A549 (cell line): ENCODE measurements around the gene SLC27A2. TPM values are rescaled to one million over a fixed set of nuclear protein-coding genes. Genes with fewer than 3 reads are reported as not detected.

Experiments used
- ATAC-seq, 2 experiments: fragments of 200-7000 bp in 1 of 2; fragments of >200 bp in 1 of 2; cut with Nextera tagmentation in 1 of 2; cut with Tn5 transposase in 1 of 2; 3 replicates each; pipeline versions ENCODE4 v1.8.0 to v1.9.1; 2018 to 2020; ENCODE audit warnings: mild to moderate bottlenecking in 1 of 2, moderate library complexity in 1 of 2
- CTCF ChIA-PET: fragments of 300-600 bp; sonication (Branson Sonifier 250); formaldehyde crosslinking; extraction: SDS; loops from one replicate; lab custom pipeline; 2021; ENCODE audit warnings: antibody characterized with exemption, inconsistent platforms; lab: Yijun Ruan, JAX
- POLR2A ChIA-PET: fragments of 350-600 bp; formaldehyde crosslinking; extraction: SDS; loops from one replicate; lab custom pipeline; 2021; ENCODE audit warnings: antibody characterized with exemption, inconsistent platforms; lab: Yijun Ruan, JAX
- DNase-seq, 2 experiments: peaks; one replicate each; pipeline versions ENCODE4 v3.0.0 to v3.0.0-alpha.2; 2011 to 2016; ENCODE audit warnings: low read depth in 1 of 2, low spot score in 1 of 2
- FAIRE-seq: peaks from 2 replicates; lab custom pipeline; 2011; peaks lifted over from hg19 to GRCh38; lab: Jason Lieb, UNC
- H3K27ac ChIP-seq, 2 experiments: fragments of >200 bp; sonication (Bioruptor Twin); formaldehyde crosslinking; 3 replicates each; pipeline ENCODE4 v1.5.1; 2016 to 2017
- H3K4me1 ChIP-seq: fragments of >200 bp; sonication (Bioruptor Twin); formaldehyde crosslinking; 3 replicates; pipeline ENCODE4 v1.6.1; 2016
- H3K4me2 ChIP-seq: fragments of >200 bp; sonication (Bioruptor Twin); formaldehyde crosslinking; 3 replicates; pipeline ENCODE4 v1.6.1; 2016
- H3K4me3 ChIP-seq: fragments of >200 bp; sonication (Bioruptor Twin); formaldehyde crosslinking; 3 replicates; pipeline ENCODE4 v1.5.1; 2016
- H3K9me3 ChIP-seq: fragments of >200 bp; sonication (Bioruptor Twin); formaldehyde crosslinking; 3 replicates; pipeline ENCODE4 v1.6.1; 2016
- ATOH8 ChIP-seq: fragments of 250-450 bp; sonication (Bioruptor Pico); IDR thresholded peaks from 2 replicates; pipeline ENCODE4 v1.5.0; 2020; ENCODE audit warnings: low read depth, mild to moderate bottlenecking, moderate library complexity
- BHLHE40 ChIP-seq: IDR thresholded peaks from 2 replicates; pipeline ENCODE4 v1.6.1; 2012; ENCODE audit warnings: low read depth, low read length, inconsistent platforms
- CBX8 ChIP-seq: fragments of 200-600 bp; sonication (generic); IDR thresholded peaks from 2 replicates; pipeline ENCODE4 v1.6.1; 2016
- CHD4 ChIP-seq: fragments of 200-600 bp; sonication (generic); IDR thresholded peaks from 2 replicates; pipeline ENCODE4 v1.6.1; 2016; ENCODE audit warnings: antibody characterized with exemption, mild to moderate bottlenecking, borderline replicate concordance
- E2F6 ChIP-seq: IDR thresholded peaks from 2 replicates; pipeline ENCODE4 v1.6.1; 2012; ENCODE audit warnings: low read depth, borderline replicate concordance
- EHMT2 ChIP-seq: fragments of 200-600 bp; sonication (generic); IDR thresholded peaks from 2 replicates; pipeline ENCODE4 v1.6.1; 2016; ENCODE audit warnings: antibody characterized with exemption, low read depth, mild to moderate bottlenecking, moderate library complexity
- EP300 ChIP-seq, 2 experiments: fragments of >200 bp; sonication (Bioruptor Twin); formaldehyde crosslinking; IDR thresholded peaks; 2 replicates in 1 of 2; 3 replicates in 1 of 2; pipeline ENCODE4 v1.6.1; 2016 to 2017
- ESRRA ChIP-seq: fragments of 150-350 bp; IDR thresholded peaks from 2 replicates; pipeline ENCODE4 v1.6.1; 2014; ENCODE audit warnings: mild to moderate bottlenecking, low read length, borderline replicate concordance
- FOSB ChIP-seq: fragments of 250-450 bp; sonication (Bioruptor Pico); IDR thresholded peaks from 2 replicates; pipeline ENCODE4 v1.5.0; 2020; ENCODE audit warnings: mild to moderate bottlenecking, moderate library complexity
- FOXS1 ChIP-seq: fragments of 250-450 bp; sonication (Bioruptor Pico); IDR thresholded peaks from 2 replicates; pipeline ENCODE4 v1.5.0; 2020; ENCODE audit warnings: mild to moderate bottlenecking, moderate library complexity
- GATA3 ChIP-seq: IDR thresholded peaks from 2 replicates; pipeline ENCODE4 v1.6.1; 2012; ENCODE audit warnings: borderline replicate concordance
- HES2 ChIP-seq: fragments of >200 bp; sonication (Bioruptor Twin); formaldehyde crosslinking; IDR thresholded peaks from 2 replicates; pipeline ENCODE4 v1.6.1; 2016
- HOXA7 ChIP-seq: fragments of 250-450 bp; sonication (Bioruptor Pico); IDR thresholded peaks from 2 replicates; pipeline ENCODE4 v1.5.0; 2020; ENCODE audit warnings: mild to moderate bottlenecking, moderate library complexity
- HOXB13 ChIP-seq: fragments of 250-450 bp; sonication (Bioruptor Pico); IDR thresholded peaks from 2 replicates; pipeline ENCODE4 v1.5.0; 2020; ENCODE audit warnings: low read depth, mild to moderate bottlenecking, moderate library complexity
- JUNB ChIP-seq: fragments of >200 bp; sonication (Bioruptor Twin); formaldehyde crosslinking; IDR thresholded peaks from 2 replicates; pipeline ENCODE4 v1.6.1; 2016
- KDM1A ChIP-seq: fragments of 200-600 bp; sonication (generic); IDR thresholded peaks from 2 replicates; pipeline ENCODE4 v1.6.1; 2016; ENCODE audit warnings: low read depth, mild to moderate bottlenecking
- KDM5A ChIP-seq: fragments of 200-600 bp; sonication (generic); IDR thresholded peaks from 2 replicates; pipeline ENCODE4 v1.6.1; 2016; ENCODE audit warnings: antibody characterized with exemption, mild to moderate bottlenecking
- MYC ChIP-seq: IDR thresholded peaks from 2 replicates; pipeline ENCODE4 v1.6.1; 2012; ENCODE audit warnings: mild to moderate bottlenecking, inconsistent platforms, low read length, improper control_type of control experiment, borderline replicate concordance
- NFE2L2 ChIP-seq: fragments of 150-350 bp; conservative IDR thresholded peaks from 2 replicates; pipeline ENCODE4 v1.6.1; 2014; ENCODE audit warnings: low read length
- NPAS2 ChIP-seq: fragments of 250-450 bp; sonication (Bioruptor Pico); IDR thresholded peaks from 2 replicates; pipeline ENCODE4 v1.8.0; 2022; ENCODE audit warnings: mild to moderate bottlenecking, moderate library complexity, borderline replicate concordance
- NR3C1 ChIP-seq: fragments of >200 bp; sonication (Bioruptor Twin); formaldehyde crosslinking; IDR thresholded peaks from 3 replicates; pipeline ENCODE4 v1.6.1; 2017
- RARB ChIP-seq: fragments of 250-450 bp; sonication (Bioruptor Pico); IDR thresholded peaks from 2 replicates; pipeline ENCODE4 v1.8.0; 2021; ENCODE audit warnings: mild to moderate bottlenecking, moderate library complexity
- RCOR1 ChIP-seq: fragments of 150-350 bp; IDR thresholded peaks from 2 replicates; pipeline ENCODE4 v1.6.1; 2014; ENCODE audit warnings: antibody characterized with exemption, low read length, low read depth
- RFX5 ChIP-seq: fragments of 450-650 bp; IDR thresholded peaks from 2 replicates; pipeline ENCODE4 v1.7.1; 2014; ENCODE audit warnings: antibody characterized with exemption, mild to moderate bottlenecking, moderate library complexity
- RNF2 ChIP-seq: fragments of 200-600 bp; sonication (generic); IDR thresholded peaks from 2 replicates; pipeline ENCODE4 v1.6.1; 2016; ENCODE audit warnings: low read depth, mild to moderate bottlenecking, antibody characterized with exemption, moderate library complexity, borderline replicate concordance
- SMC3 ChIP-seq: fragments of >200 bp; sonication (Bioruptor Twin); formaldehyde crosslinking; IDR thresholded peaks from 3 replicates; pipeline ENCODE4 v1.6.1; 2018; ENCODE audit warnings: inconsistent platforms
- TFCP2L1 ChIP-seq: fragments of 250-450 bp; sonication (Bioruptor Pico); IDR thresholded peaks from 2 replicates; pipeline ENCODE4 v1.5.0; 2021; ENCODE audit warnings: mild to moderate bottlenecking
- TP53 ChIP-seq: fragments of 250-450 bp; sonication (Bioruptor Pico); IDR thresholded peaks from 2 replicates; pipeline ENCODE4 v1.5.0; 2021; ENCODE audit warnings: mild to moderate bottlenecking, moderate library complexity
- ZC3H11A ChIP-seq: fragments of 450-650 bp; IDR thresholded peaks from 2 replicates; pipeline ENCODE4 v1.6.1; 2014; ENCODE audit warnings: antibody characterized with exemption, mild to moderate bottlenecking
- ZNF302 ChIP-seq: fragments of 250-450 bp; sonication (Bioruptor Pico); IDR thresholded peaks from 2 replicates; pipeline ENCODE4 v1.9.0; 2021; ENCODE audit warnings: inconsistent platforms, mild to moderate bottlenecking, moderate library complexity
- ZSCAN20 ChIP-seq: fragments of 250-450 bp; sonication (Bioruptor Pico); IDR thresholded peaks from 2 replicates; pipeline ENCODE4 v1.8.0; 2022; ENCODE audit warnings: mild to moderate bottlenecking, moderate library complexity
- WGBS: methylation state at CpG from one replicate; pipeline ENCODE4 v1.1.6; 2017; ENCODE audit errors: missing lambda C conversion rate; 5-methylcytosine and 5-hydroxymethylcytosine counted together
- polyA plus RNA-seq, 4 experiments: library from polyadenylated mRNA; depleted of rRNA in 3 of 4; stranded (reverse); fragments of >200 nt; fragmentation: RNase III in 1 of 4; extraction: RNeasy Plus Mini Kit Qiagen cat#74134 plus additional on column Dnase treatment in 1 of 4; gene quantifications; 2 replicates in 3 of 4; 3 replicates in 1 of 4; pipeline ENCODE4 v1.2.3, GENCODE V29; 2011 to 2017
- TF ChIP-seq, protein P1 (sequence below): IDR thresholded peaks from 2 replicates; pipeline ENCODE4 v1.6.1; 2012

The SLC27A2 gene
- polyA plus RNA-seq, 2 of the 4 experiments (the other 2 are of a cell fraction), result 36.0 to 44.1 TPM

- FAIRE-seq, result no peak
- no peak for DNase-seq
- TF ChIP-seq NPAS2 (CRISPR knock-in tag) (no peak), RCOR1 (no peak), HOXB13 (CRISPR knock-in tag) (no peak), ATOH8 (no peak), E2F6 (no peak), NR3C1 (no peak), ZSCAN20 (CRISPR knock-in tag) (no peak), KDM5A (no peak), CBX8 (no peak), HOXA7 (CRISPR knock-in tag) (no peak), MYC (no peak), ESRRA (no peak), EP300 (IDR thresholded peaks at IDR 0.05) (no peak), ZC3H11A (no peak), BHLHE40 (no peak)
- TF ChIP-seq, all 56 proteins: peak for 0
- POLR2A ChIA-PET, result no interaction called here
- H3K4me2 ChIP-seq, result no peak overlapping the region
- H3K27ac ChIP-seq, result no peak overlapping the region
- CTCF ChIA-PET, result interaction anchor here (0.6 to 1.8 kb wide), 5 partner anchors 19 to 544 kb away, joined by 3 to 6 read pairs (median 3); partner anchors contain the start of gene SLC27A2
- H3K4me1 ChIP-seq, result no peaks in the 10 kb centered on the region
- 90% methylated on average over 2 of the region's 2 CpGs for WGBS
- peaks cover 2% of the 10 kb centered on the region; the same call in 1 of the 3 replicates for H3K9me3 ChIP-seq
- no peak for ATAC-seq
- no peak overlapping the region for H3K4me3 ChIP-seq
Observed at GRCh38 chr15:50219820-50220219, 37.8 kb downstream of the SLC27A2 start.

DNA sequence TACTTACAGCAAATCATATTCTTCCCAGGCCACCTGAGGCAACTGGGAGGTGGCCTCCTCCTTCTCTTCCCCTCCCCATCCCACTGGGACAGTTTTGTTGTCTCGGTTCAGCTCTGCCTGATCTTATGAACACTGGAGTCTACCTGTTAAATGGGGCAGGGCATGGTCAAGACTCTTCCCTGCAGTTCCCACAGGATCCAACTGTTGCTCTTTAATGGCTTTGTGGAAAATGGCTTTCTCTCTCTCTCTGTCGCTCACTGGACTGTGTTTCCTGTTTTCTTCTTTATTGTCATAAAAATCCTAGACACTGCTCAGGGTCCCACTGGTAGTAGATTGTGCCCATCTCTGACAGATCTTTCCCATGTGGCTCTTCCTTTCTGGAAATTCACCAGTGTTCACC, 40.2 kb downstream of the SLC27A2 start:
- TF ChIP-seq RNF2 (no peak), ZNF302 (CRISPR knock-in tag) (no peak), SMC3 (no peak), NFE2L2 (no peak), BHLHE40 (no peak), TFCP2L1 (no peak), RARB (CRISPR knock-in tag) (no peak), RFX5 (no peak), JUNB (no peak), FOXS1 (CRISPR knock-in tag) (no peak), CHD4 (no peak), EHMT2 (no peak), KDM1A (no peak)
- peaks cover 9% of the 10 kb centered on the region for H3K4me1 ChIP-seq
- H3K4me2 ChIP-seq, result no peak overlapping the region
- ChIA-PET CTCF (no interaction called here), POLR2A (no interaction called here)
- 92% methylated on average over 2 of the region's 2 CpGs for WGBS
- no peak overlapping the region for H3K4me3 ChIP-seq
- no peak for ATAC-seq
- H3K27ac ChIP-seq, result no peak overlapping the region
- no peak for DNase-seq
- no peaks in the 10 kb centered on the region for H3K9me3 ChIP-seq
- no peak for FAIRE-seq

DNA sequence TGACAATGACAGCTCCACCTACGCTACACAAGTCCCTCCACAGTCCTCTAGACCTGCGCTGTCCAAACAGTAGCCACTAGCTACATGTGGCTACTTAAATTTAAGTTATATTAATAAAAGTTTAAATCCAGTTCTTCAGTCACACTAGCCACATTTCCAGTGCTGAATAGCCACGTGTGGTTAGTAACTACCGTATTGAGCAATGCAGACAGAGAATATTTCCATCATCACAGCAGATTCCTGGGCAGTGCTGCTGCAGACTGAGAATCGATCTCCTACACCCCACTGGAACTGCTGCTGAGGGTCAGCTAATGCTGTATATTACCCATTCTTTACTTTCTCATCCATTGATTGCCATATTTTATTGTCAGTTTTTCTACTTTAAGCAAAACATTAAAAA, 42.6 kb downstream of the SLC27A2 start:
- H3K4me3 ChIP-seq, result no peak overlapping the region
- peaks cover 12% of the 10 kb centered on the region for H3K4me1 ChIP-seq
- ATAC-seq (no peak), DNase-seq (no peak), FAIRE-seq (no peak)
- no peak overlapping the region for H3K4me2 ChIP-seq
- H3K27ac ChIP-seq, result no peak overlapping the region
- WGBS, result 87% methylated on average over 5 of the region's 5 CpGs
- POLR2A ChIA-PET, result no interaction called here
- TF ChIP-seq SMC3 (no peak), RCOR1 (no peak), HES2 (no peak), RNF2 (no peak), BHLHE40 (no peak), FOSB (CRISPR knock-in tag) (no peak), ZC3H11A (no peak), GATA3 (no peak), TP53 (CRISPR knock-in tag) (no peak), NFE2L2 (no peak), KDM5A (no peak), CBX8 (no peak), RARB (CRISPR knock-in tag) (no peak), NR3C1 (no peak)
- TF ChIP-seq, protein P1, sequence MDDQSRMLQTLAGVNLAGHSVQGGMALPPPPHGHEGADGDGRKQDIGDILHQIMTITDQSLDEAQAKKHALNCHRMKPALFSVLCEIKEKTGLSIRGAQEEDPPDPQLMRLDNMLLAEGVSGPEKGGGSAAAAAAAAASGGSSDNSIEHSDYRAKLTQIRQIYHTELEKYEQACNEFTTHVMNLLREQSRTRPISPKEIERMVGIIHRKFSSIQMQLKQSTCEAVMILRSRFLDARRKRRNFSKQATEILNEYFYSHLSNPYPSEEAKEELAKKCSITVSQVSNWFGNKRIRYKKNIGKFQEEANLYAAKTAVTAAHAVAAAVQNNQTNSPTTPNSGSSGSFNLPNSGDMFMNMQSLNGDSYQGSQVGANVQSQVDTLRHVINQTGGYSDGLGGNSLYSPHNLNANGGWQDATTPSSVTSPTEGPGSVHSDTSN, result no peak
- H3K9me3 ChIP-seq, result no peaks in the 10 kb centered on the region
- CTCF ChIA-PET, result interaction anchor here (1.0 to 1.7 kb wide), 3 partner anchors 26 to 91 kb away, joined by 3 to 5 read pairs (median 3); partner anchors contain the start of gene SLC27A2
